Thyroid gland (tissue), 4 donors: ENCODE measurements around the gene PPIL6. TPM values are rescaled to one million over a fixed set of nuclear protein-coding genes. Genes with fewer than 3 reads are reported as not detected.

Source experiments
- DNase-seq, 2 donors: peaks; one replicate each; pipeline ENCODE4 v3.0.0-alpha.2; 2019
- H3K27ac ChIP-seq, 3 donors: fragments of 200-600 bp; sonication (generic); 1 replicate in 2 of 3; 2 replicates in 1 of 3; pipeline ENCODE4 v1.5.1; 2016 to 2019; ENCODE audit warnings: mild to moderate bottlenecking in 1 of 3, moderate library complexity in 1 of 3
- H3K27me3 ChIP-seq: fragments of 200-600 bp; sonication (generic); one replicate; pipeline ENCODE4 v1.5.1; 2019
- H3K36me3 ChIP-seq, 2 donors: fragments of 200-600 bp; sonication (generic); one replicate each; pipeline ENCODE4 v1.5.1; 2016 to 2019
- H3K4me1 ChIP-seq, 2 donors: fragments of 200-600 bp; sonication (generic); one replicate each; pipeline ENCODE4 v1.5.1; 2017 to 2019
- H3K4me3 ChIP-seq, 3 donors: fragments of 200-600 bp; sonication (generic); replicated peaks in 1 of 3; 1 replicate in 2 of 3; 2 replicates in 1 of 3; pipeline ENCODE4 v1.5.1; 2016; ENCODE audit warnings: mild to moderate bottlenecking in 1 of 3
- H3K9me3 ChIP-seq: fragments of 200-600 bp; sonication (generic); one replicate; pipeline ENCODE4 v1.5.1; 2017
- CTCF ChIP-seq, 6 experiments: fragments of 200-600 bp in 3 of 6; fragments of 450-650 bp in 3 of 6; sonication (generic) in 3 of 6; IDR thresholded peaks; one replicate each; pipeline ENCODE4 v1.5.1; 2016 to 2019; ENCODE audit warnings: antibody characterized with exemption in 6 of 6, mild to moderate bottlenecking in 2 of 6, inconsistent platforms in 1 of 6, moderate library complexity in 1 of 6
- POLR2A ChIP-seq, 2 donors: fragments of 450-650 bp; IDR thresholded peaks; one replicate each; pipeline ENCODE4 v1.6.1; 2017; ENCODE audit warnings: antibody characterized with exemption in 2 of 2, mild to moderate bottlenecking in 2 of 2, moderate library complexity in 1 of 2
- WGBS, 2 donors: methylation state at CpG; one replicate each; pipeline ENCODE4 v1.1.5; 2017; 5-methylcytosine and 5-hydroxymethylcytosine counted together
- intact Hi-C: fragments of 100-400 bp; cut with DNase I; formaldehyde crosslinking; loops from one replicate; pipeline ENCODE4 v1.15.1; 2023
- total RNA-seq, 4 donors: library from RNA; depleted of rRNA; stranded (reverse); fragments of >200 nt; gene quantifications; one replicate each; pipeline ENCODE4 v1.2.3, GENCODE V29; 2016

Gene PPIL6
- total RNA-seq, 4 donors from 2014 or later: 20.1 to 31.2 (median 27.0) TPM

GRCh38 chr6:109381747-109382575 lies 58.5 kb downstream of the PPIL6 start, which contains the start of gene CD164:
TSS of gene CD164 (minus strand) at chr6:109382467. CDS start at chr6:109382378, 89 bp downstream.
- DNase-seq: peak; percentile 93 to 96
- no peaks in the 10 kb centered on the region for H3K9me3 ChIP-seq
- peak within 1 kb of the TSS; percentile 95 to 100 (median 99) for H3K27ac ChIP-seq
- 0% methylated on average over 26 to 35 of the region's 93 CpGs for WGBS, 2 donors
- H3K36me3 ChIP-seq: peaks cover 3 to 7% of the 10 kb centered on the region in 2 donors
- H3K4me1 ChIP-seq: peaks cover 27 to 31% of the 10 kb centered on the region in 2 donors
- TF ChIP-seq CTCF (IDR thresholded peaks at IDR 0.05): no peak
- TF ChIP-seq POLR2A (IDR thresholded peaks at IDR 0.05): peak in 1 of 2 donors; percentile 93
- peak within 1 kb of the TSS; percentile 28 to 99 (median 98) for H3K4me3 ChIP-seq
- H3K27me3 ChIP-seq: no peaks in the 10 kb centered on the region
- intact Hi-C loops: loop anchor here (5.0 to 10.0 kb wide), 2 partner anchors 63 to 195 kb away; partner anchors contain the start of genes PPIL6 and SMPD2

- Histone ChIP-seq H3K27ac (peak overlapping the region; percentile 95 to 100 (median 99)), H3K9me3 (no peaks in the 10 kb centered on the region), H3K27me3 (no peaks in the 10 kb centered on the region), H3K4me1 (peaks cover 27 to 31% of the 10 kb centered on the region in 2 donors), H3K36me3 (peaks cover 7 to 13% of the 10 kb centered on the region in 2 donors), H3K4me3 (peak overlapping the region; percentile 16 to 99 (median 98))
- TF ChIP-seq POLR2A (IDR thresholded peaks at IDR 0.05) (no peak), CTCF (IDR thresholded peaks at IDR 0.05) (no peak)
- 0 to 1% methylated on average over 25 of the region's 25 CpGs for WGBS, 2 donors
- intact Hi-C loops: loop anchor here (5.0 to 10.0 kb wide), 2 partner anchors 64 to 194 kb away; partner anchors contain the start of genes PPIL6 and SMPD2
- no peak for DNase-seq
These were observed 59.2 kb downstream of the PPIL6 start for GRCh38 chr6:109381061-109381746.

GRCh38 chr6:109379711-109380110 lies 60.7 kb downstream of the PPIL6 start:
- no peak for DNase-seq
- Histone ChIP-seq H3K27ac (peak overlapping the region in 1 of 3 donors; percentile 100), H3K36me3 (peaks cover 19 to 25% of the 10 kb centered on the region in 2 donors), H3K9me3 (no peaks in the 10 kb centered on the region), H3K4me1 (peaks cover 24 to 30% of the 10 kb centered on the region in 2 donors), H3K27me3 (no peaks in the 10 kb centered on the region), H3K4me3 (no peak overlapping the region)
- intact Hi-C loops: loop anchor here (5.0 to 10.0 kb wide), 2 partner anchors 65 to 192 kb away; partner anchors contain the start of genes PPIL6 and SMPD2
- WGBS, 2 donors: 29 to 30% methylated on average over 2 of the region's 2 CpGs
- TF ChIP-seq POLR2A (IDR thresholded peaks at IDR 0.05) (no peak), CTCF (IDR thresholded peaks at IDR 0.05) (no peak)

- no peaks in the 10 kb centered on the region for H3K9me3 ChIP-seq
- no peak for DNase-seq
- TF ChIP-seq POLR2A (IDR thresholded peaks at IDR 0.05): no peak
- TF ChIP-seq CTCF (IDR thresholded peaks at IDR 0.05): no peak
- peaks cover 23 to 36% of the 10 kb centered on the region in 2 donors for H3K36me3 ChIP-seq
- no peaks in the 10 kb centered on the region for H3K27me3 ChIP-seq
- intact Hi-C loops: no loop called here
- H3K27ac ChIP-seq: no peak overlapping the region
- WGBS, 2 donors: 67 to 78% methylated on average over 3 of the region's 3 CpGs
- H3K4me1 ChIP-seq: peaks cover 16 to 19% of the 10 kb centered on the region in 2 donors
- no peak overlapping the region for H3K4me3 ChIP-seq
These were observed 62.7 kb downstream of the PPIL6 start for GRCh38 chr6:109377717-109378116.
